NT2/D1 (cell line): ENCODE data around the gene AFM.

ENCODE experiments used
- YY1 ChIP-seq: IDR thresholded peaks from 2 replicates; pipeline ENCODE4 v1.6.1; 2011; ENCODE audit not compliant: insufficient read length, insufficient read depth
- ZNF274 ChIP-seq: IDR thresholded peaks from 2 replicates; pipeline ENCODE4 v1.6.1; 2011; ENCODE audit warnings: mild to moderate bottlenecking, low read depth, low read length

- TF ChIP-seq YY1 (no peak), ZNF274 (no peak)
Observed at GRCh38 chr4:73527196-73527595, 45.7 kb downstream of the AFM start.
